ENCODE measurements around the gene RXFP4. TPM values are rescaled to one million over a fixed set of nuclear protein-coding genes. Genes with fewer than 3 reads are reported as not detected.

Gene RXFP4
- total and polyA plus RNA-seq, 2 of the 13 experiments (the other 11 are each of a cell fraction or from before 2014, with no cell fraction given) = 0.38 to 1.4 TPM

DNA sequence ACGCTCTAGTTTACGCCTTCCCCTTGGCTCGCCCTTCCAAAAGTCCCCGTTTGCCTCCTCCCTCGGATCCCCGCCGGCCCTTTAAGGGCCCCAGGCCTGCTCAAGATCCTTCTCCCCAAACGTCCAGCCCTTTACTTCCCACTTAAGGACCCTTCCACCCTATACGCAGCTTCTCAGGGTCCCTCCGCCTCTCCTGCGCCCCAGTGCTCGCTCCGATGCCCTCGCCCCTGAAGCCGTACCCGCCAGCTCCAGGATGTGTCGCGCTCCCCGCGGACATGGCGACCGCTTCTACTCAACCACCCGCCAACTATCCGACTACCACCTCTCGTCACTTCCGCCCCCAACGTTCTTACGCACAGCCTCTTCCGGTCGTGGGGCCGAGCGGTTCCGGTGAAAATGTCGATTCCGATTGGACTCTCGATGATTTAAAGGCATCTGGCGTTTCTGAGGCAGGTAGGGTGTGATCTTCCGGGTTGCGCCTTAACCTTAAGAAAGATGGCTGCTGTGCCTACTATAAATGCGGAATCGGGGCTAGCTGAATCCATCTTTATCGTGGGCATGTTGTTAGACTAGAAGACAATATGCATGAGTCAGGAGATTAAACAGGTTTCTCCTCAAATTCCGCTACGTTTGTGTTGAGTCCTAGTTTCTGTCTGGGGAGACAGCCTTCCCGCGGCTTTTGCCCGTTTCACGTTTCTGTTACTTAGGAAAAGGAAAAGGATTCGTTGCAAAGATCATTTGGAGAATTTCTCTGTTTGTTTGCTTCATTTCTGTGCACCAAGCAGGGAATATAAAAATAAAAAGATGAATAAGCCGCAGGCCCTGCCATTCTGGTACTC, 7.1 kb upstream of the RXFP4 start, which contains the start of gene KHDC4 (continued):
- TF ChIP-seq ZHX1 (CRISPR knock-in tag; IDR thresholded peaks at IDR 0.05; ENCODE audit: low read depth) = peak; percentile 85
- TF ChIP-seq, protein P1, sequence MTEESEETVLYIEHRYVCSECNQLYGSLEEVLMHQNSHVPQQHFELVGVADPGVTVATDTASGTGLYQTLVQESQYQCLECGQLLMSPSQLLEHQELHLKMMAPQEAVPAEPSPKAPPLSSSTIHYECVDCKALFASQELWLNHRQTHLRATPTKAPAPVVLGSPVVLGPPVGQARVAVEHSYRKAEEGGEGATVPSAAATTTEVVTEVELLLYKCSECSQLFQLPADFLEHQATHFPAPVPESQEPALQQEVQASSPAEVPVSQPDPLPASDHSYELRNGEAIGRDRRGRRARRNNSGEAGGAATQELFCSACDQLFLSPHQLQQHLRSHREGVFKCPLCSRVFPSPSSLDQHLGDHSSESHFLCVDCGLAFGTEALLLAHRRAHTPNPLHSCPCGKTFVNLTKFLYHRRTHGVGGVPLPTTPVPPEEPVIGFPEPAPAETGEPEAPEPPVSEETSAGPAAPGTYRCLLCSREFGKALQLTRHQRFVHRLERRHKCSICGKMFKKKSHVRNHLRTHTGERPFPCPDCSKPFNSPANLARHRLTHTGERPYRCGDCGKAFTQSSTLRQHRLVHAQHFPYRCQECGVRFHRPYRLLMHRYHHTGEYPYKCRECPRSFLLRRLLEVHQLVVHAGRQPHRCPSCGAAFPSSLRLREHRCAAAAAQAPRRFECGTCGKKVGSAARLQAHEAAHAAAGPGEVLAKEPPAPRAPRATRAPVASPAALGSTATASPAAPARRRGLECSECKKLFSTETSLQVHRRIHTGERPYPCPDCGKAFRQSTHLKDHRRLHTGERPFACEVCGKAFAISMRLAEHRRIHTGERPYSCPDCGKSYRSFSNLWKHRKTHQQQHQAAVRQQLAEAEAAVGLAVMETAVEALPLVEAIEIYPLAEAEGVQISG (CRISPR knock-in tag; IDR thresholded peaks at IDR 0.05) = peak; percentile 95
- no peak for TF ChIP-seq EED (CRISPR knock-in tag; IDR thresholded peaks at IDR 0.05)
- no peak for TF ChIP-seq HNF1A (IDR thresholded peaks at IDR 0.05; ENCODE audit: low read depth)
- no peak for TF ChIP-seq HNF1A (CRISPR knock-in tag; IDR thresholded peaks at IDR 0.05; ENCODE audit: borderline replicate concordance)
- TF ChIP-seq, protein P2, sequence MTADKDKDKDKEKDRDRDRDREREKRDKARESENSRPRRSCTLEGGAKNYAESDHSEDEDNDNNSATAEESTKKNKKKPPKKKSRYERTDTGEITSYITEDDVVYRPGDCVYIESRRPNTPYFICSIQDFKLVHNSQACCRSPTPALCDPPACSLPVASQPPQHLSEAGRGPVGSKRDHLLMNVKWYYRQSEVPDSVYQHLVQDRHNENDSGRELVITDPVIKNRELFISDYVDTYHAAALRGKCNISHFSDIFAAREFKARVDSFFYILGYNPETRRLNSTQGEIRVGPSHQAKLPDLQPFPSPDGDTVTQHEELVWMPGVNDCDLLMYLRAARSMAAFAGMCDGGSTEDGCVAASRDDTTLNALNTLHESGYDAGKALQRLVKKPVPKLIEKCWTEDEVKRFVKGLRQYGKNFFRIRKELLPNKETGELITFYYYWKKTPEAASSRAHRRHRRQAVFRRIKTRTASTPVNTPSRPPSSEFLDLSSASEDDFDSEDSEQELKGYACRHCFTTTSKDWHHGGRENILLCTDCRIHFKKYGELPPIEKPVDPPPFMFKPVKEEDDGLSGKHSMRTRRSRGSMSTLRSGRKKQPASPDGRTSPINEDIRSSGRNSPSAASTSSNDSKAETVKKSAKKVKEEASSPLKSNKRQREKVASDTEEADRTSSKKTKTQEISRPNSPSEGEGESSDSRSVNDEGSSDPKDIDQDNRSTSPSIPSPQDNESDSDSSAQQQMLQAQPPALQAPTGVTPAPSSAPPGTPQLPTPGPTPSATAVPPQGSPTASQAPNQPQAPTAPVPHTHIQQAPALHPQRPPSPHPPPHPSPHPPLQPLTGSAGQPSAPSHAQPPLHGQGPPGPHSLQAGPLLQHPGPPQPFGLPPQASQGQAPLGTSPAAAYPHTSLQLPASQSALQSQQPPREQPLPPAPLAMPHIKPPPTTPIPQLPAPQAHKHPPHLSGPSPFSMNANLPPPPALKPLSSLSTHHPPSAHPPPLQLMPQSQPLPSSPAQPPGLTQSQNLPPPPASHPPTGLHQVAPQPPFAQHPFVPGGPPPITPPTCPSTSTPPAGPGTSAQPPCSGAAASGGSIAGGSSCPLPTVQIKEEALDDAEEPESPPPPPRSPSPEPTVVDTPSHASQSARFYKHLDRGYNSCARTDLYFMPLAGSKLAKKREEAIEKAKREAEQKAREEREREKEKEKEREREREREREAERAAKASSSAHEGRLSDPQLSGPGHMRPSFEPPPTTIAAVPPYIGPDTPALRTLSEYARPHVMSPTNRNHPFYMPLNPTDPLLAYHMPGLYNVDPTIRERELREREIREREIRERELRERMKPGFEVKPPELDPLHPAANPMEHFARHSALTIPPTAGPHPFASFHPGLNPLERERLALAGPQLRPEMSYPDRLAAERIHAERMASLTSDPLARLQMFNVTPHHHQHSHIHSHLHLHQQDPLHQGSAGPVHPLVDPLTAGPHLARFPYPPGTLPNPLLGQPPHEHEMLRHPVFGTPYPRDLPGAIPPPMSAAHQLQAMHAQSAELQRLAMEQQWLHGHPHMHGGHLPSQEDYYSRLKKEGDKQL (CRISPR knock-in tag; IDR thresholded peaks at IDR 0.05; ENCODE audit: low read depth) = no peak
- no peak for TF ChIP-seq ZNF296 (CRISPR knock-in tag; conservative IDR thresholded peaks at IDR 0.05)
- TF ChIP-seq U2AF2 (IDR thresholded peaks at IDR 0.05; ENCODE audit: low read depth, low read length) = no peak
- TF ChIP-seq RAD21 (CRISPR knock-in tag; IDR thresholded peaks at IDR 0.05) = peak; percentile 34; the same call in 1 of the 2 replicates
- TF ChIP-seq ZSCAN31 (CRISPR knock-in tag; IDR thresholded peaks at IDR 0.05; ENCODE audit: low read depth) = no peak
- TF ChIP-seq SIN3B (IDR thresholded peaks at IDR 0.05; ENCODE audit: low read length) = peak; percentile 60
- TF ChIP-seq ZNF143 (CRISPR knock-in tag; IDR thresholded peaks at IDR 0.05) = peak; percentile 76
- peak; percentile 88 for TF ChIP-seq KMT2A (CRISPR knock-in tag; IDR thresholded peaks at IDR 0.05)
- no peak for TF ChIP-seq TCF7 (IDR thresholded peaks at IDR 0.05; ENCODE audit: low read depth)

Measured in HepG2 (cell line).